K562 (cell line): ENCODE measurements around the gene TPR. TPM values are rescaled to one million over a fixed set of nuclear protein-coding genes. Genes with fewer than 3 reads are reported as not detected.

Source experiments
- ELF1 ChIP-seq: fragments of 200-800 bp; sonication (Bioruptor generic); IDR thresholded peaks from 2 replicates; pipeline ENCODE4 v1.6.1; 2016; ENCODE audit warnings: missing genetic modification characterization, missing compliant biosample characterization
- JUN ChIP-seq, 2 experiments: sonication (generic) in 1 of 2; formaldehyde crosslinking in 1 of 2; IDR thresholded peaks; 2 replicates each; pipeline versions ENCODE4 v1.6.1 to v1.8.0; 2012 to 2022; ENCODE audit warnings: borderline replicate concordance in 2 of 2, mild to moderate bottlenecking in 2 of 2, improper control_type of control experiment in 1 of 2, low read depth in 1 of 2, low read length in 1 of 2, missing genetic modification reagents in 1 of 2
- JUNB ChIP-seq: fragments of 450-650 bp; formaldehyde crosslinking; conservative IDR thresholded peaks from 2 replicates; pipeline ENCODE4 v1.4.0; 2020; ENCODE audit warnings: mild to moderate bottlenecking
- LARP7 ChIP-seq: fragments of 450-650 bp; IDR thresholded peaks from 2 replicates; pipeline ENCODE4 v1.6.1; 2016
- MYBL2 ChIP-seq, 2 experiments: fragments of 450-650 bp in 1 of 2; sonication (generic) in 1 of 2; formaldehyde crosslinking in 1 of 2; IDR thresholded peaks; 2 replicates each; pipeline versions ENCODE4 v1.6.1 to v1.8.1; 2017 to 2022; ENCODE audit warnings: borderline replicate concordance in 1 of 2, inconsistent platforms in 1 of 2, low read depth in 1 of 2, mild to moderate bottlenecking in 1 of 2, missing genetic modification reagents in 1 of 2, moderate library complexity in 1 of 2
- PHF21A ChIP-seq: fragments of 450-650 bp; IDR thresholded peaks from 2 replicates; pipeline ENCODE4 v1.6.1; 2017; ENCODE audit warnings: low read depth, borderline replicate concordance
- PHF8 ChIP-seq: fragments of 200-600 bp; sonication (generic); IDR thresholded peaks from 2 replicates; pipeline ENCODE4 v1.6.1; 2012; ENCODE audit warnings: mixed run types, mild to moderate bottlenecking, inconsistent platforms, low read length, moderate library complexity, borderline replicate concordance
- RBM14 ChIP-seq: fragments of 200-400 bp; formaldehyde crosslinking; IDR thresholded peaks from 2 replicates; pipeline ENCODE4 v1.6.1; 2018; ENCODE audit warnings: low read depth, mild to moderate bottlenecking, low read length, moderate library complexity, borderline replicate concordance; ENCODE audit not compliant: insufficient read depth
- SIX5 ChIP-seq, 2 experiments: IDR thresholded peaks; 2 replicates each; pipeline ENCODE4 v1.6.1; 2011; ENCODE audit warnings: low read length in 2 of 2, borderline replicate concordance in 1 of 2, low read depth in 1 of 2, mild to moderate bottlenecking in 1 of 2, moderate library complexity in 1 of 2; ENCODE audit not compliant: insufficient read depth in 1 of 2
- XRCC5 ChIP-seq: fragments of 200-400 bp; formaldehyde crosslinking; IDR thresholded peaks from 2 replicates; pipeline ENCODE4 v1.6.1; 2017; ENCODE audit warnings: low read depth, mild to moderate bottlenecking, low read length
- ZNF165 ChIP-seq: fragments of 250-450 bp; sonication (Bioruptor Pico); IDR thresholded peaks from 2 replicates; pipeline ENCODE4 v1.4.0; 2020; ENCODE audit warnings: borderline replicate concordance
- ZNF75A ChIP-seq: fragments of 450-650 bp; formaldehyde crosslinking; IDR thresholded peaks from 2 replicates; pipeline ENCODE4 v1.4.0; 2020; ENCODE audit warnings: mild to moderate bottlenecking
- polyA plus RNA-seq, 8 experiments: library from polyadenylated mRNA; depleted of rRNA in 4 of 8; stranded (reverse) in 5 of 8; unstranded in 3 of 8; fragments of >200 nt; fragmentation: Nextera tagmentation in 2 of 8; fragmentation: Illumina TruSeq in 1 of 8; extraction: Ambion mirVana in 2 of 8; extraction: Trizol in 1 of 8; gene quantifications; 2 replicates each; pipeline versions ENCODE4 v1.2.1 to v1.2.3, GENCODE V29; 2011 to 2014; ENCODE audit warnings: inconsistent platforms in 1 of 8, missing spikeins in 1 of 8
- total RNA-seq, 7 experiments: library from RNA; depleted of rRNA in 6 of 7; stranded (reverse); fragments of >200 nt in 6 of 7; fragmentation: Illumina TruSeq in 2 of 7; extraction: Trizol in 2 of 7; gene quantifications; 2 replicates each; pipeline versions ENCODE4 v1.2.1 to v1.2.3, GENCODE V29; 2011 to 2021; ENCODE audit warnings: low replicate concordance in 1 of 7
- TF ChIP-seq, protein P1 (sequence below): fragments of 250-450 bp; sonication (Bioruptor Pico); IDR thresholded peaks from 2 replicates; pipeline ENCODE4 v1.4.0; 2020; ENCODE audit warnings: borderline replicate concordance
- TF ChIP-seq, protein P2 (sequence below): IDR thresholded peaks from 2 replicates; pipeline ENCODE4 v1.6.1; 2014; ENCODE audit warnings: antibody characterized with exemption
- TF ChIP-seq, protein P3 (sequence below): sonication (generic); formaldehyde crosslinking; IDR thresholded peaks from 2 replicates; pipeline ENCODE4 v1.8.0; 2022; ENCODE audit warnings: mild to moderate bottlenecking, missing genetic modification reagents
- TF ChIP-seq, protein P4 (sequence below): fragments of 450-650 bp; IDR thresholded peaks from 2 replicates; pipeline ENCODE4 v1.7.1; 2018; ENCODE audit warnings: mild to moderate bottlenecking, low read depth; ENCODE audit not compliant: partially characterized antibody

Gene TPR
- total and polyA plus RNA-seq, 9 of the 15 experiments (the other 6 are each of a cell fraction or from before 2014, with no cell fraction given), result 48.5 to 167 (median 138) TPM

DNA sequence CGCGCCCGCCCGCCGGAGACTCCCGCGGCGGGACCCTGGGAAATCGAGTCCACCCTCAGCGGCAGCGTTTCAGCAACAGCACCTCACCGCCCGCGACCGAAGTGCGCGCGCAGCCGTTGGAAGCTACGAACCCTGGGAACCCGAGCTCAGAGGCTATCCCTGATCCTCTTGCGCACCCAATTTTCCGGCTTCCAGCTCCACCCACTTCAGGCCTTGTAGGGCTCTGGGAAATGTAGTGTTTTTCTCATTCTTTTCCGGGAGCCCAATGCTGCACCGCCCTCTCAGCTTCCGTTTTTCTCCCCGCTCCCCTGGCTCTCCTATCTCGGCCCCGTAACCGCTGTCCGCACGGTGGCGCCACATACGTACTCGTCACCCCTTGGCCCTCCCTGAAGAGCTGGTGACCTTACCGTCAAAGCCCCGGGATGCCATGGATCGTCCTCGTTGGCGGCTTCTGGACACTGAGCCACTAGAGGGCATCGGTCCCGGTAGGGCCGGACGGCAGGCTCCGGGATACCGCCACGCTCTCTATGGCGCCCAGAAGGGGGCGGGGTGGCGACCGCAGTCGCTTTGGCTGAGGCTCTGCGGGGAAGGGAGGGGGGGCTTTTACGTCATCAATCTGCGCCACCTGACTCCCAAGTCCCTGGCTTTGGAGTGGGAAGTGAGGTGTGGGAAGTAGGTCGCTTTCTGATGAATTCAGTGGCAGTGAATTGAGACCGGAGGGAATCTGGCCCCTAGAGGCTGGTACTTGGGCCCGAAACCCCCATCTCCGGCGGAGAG is at the start of gene TPR, which contains the start of gene ODR4 (continued):
- TF ChIP-seq ELF1 (tag) (peak; percentile 99), PHF8 (peak; percentile 98), PHF21A (peak; percentile 98), MYBL2 (IDR thresholded peaks at IDR 0.05; ENCODE audit: low read depth) (no peak; the same call in 1 of the 2 replicates), MYBL2 (CRISPR knock-in tag; IDR thresholded peaks at IDR 0.05; ENCODE audit: borderline replicate concordance) (no peak), LARP7 (no peak), ZNF165 (no peak), JUN (IDR thresholded peaks at IDR 0.05; ENCODE audit: borderline replicate concordance, low read depth, low read length) (0 out of 2 replicates have a peak, but pooled peaks have one; percentile 19), JUN (CRISPR knock-in tag; IDR thresholded peaks at IDR 0.05; ENCODE audit: borderline replicate concordance) (0 out of 2 replicates have a peak, but pooled peaks have one; percentile 11), SIX5 (IDR thresholded peaks at IDR 0.05; ENCODE audit: borderline replicate concordance in 1 of 2, insufficient read depth in 1 of 2, low read depth in 1 of 2, low read length in 2 of 2) (peak; percentile 68 to 81), ZNF75A (no peak; the same call in 1 of the 2 replicates), XRCC5 (peak; percentile 97), RBM14 (no peak), JUNB (CRISPR knock-in tag) (no peak)
- TF ChIP-seq, protein P1, sequence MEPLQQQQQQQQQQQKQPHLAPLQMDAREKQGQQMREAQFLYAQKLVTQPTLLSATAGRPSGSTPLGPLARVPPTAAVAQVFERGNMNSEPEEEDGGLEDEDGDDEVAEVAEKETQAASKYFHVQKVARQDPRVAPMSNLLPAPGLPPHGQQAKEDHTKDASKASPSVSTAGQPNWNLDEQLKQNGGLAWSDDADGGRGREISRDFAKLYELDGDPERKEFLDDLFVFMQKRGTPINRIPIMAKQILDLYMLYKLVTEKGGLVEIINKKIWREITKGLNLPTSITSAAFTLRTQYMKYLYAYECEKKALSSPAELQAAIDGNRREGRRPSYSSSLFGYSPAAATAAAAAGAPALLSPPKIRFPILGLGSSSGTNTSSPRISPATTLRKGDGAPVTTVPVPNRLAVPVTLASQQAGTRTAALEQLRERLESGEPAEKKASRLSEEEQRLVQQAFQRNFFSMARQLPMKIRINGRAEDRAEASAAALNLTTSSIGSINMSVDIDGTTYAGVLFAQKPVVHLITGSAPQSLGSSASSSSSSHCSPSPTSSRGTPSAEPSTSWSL (CRISPR knock-in tag), result no peak; the same call in 1 of the 2 replicates
- TF ChIP-seq, protein P2, sequence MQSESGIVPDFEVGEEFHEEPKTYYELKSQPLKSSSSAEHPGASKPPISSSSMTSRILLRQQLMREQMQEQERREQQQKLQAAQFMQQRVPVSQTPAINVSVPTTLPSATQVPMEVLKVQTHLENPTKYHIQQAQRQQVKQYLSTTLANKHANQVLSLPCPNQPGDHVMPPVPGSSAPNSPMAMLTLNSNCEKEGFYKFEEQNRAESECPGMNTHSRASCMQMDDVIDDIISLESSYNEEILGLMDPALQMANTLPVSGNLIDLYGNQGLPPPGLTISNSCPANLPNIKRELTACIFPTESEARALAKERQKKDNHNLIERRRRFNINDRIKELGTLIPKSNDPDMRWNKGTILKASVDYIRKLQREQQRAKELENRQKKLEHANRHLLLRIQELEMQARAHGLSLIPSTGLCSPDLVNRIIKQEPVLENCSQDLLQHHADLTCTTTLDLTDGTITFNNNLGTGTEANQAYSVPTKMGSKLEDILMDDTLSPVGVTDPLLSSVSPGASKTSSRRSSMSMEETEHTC, result peak; percentile 9
- TF ChIP-seq, protein P3, sequence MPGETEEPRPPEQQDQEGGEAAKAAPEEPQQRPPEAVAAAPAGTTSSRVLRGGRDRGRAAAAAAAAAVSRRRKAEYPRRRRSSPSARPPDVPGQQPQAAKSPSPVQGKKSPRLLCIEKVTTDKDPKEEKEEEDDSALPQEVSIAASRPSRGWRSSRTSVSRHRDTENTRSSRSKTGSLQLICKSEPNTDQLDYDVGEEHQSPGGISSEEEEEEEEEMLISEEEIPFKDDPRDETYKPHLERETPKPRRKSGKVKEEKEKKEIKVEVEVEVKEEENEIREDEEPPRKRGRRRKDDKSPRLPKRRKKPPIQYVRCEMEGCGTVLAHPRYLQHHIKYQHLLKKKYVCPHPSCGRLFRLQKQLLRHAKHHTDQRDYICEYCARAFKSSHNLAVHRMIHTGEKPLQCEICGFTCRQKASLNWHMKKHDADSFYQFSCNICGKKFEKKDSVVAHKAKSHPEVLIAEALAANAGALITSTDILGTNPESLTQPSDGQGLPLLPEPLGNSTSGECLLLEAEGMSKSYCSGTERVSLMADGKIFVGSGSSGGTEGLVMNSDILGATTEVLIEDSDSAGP (CRISPR knock-in tag), result no peak
- TF ChIP-seq, protein P4, sequence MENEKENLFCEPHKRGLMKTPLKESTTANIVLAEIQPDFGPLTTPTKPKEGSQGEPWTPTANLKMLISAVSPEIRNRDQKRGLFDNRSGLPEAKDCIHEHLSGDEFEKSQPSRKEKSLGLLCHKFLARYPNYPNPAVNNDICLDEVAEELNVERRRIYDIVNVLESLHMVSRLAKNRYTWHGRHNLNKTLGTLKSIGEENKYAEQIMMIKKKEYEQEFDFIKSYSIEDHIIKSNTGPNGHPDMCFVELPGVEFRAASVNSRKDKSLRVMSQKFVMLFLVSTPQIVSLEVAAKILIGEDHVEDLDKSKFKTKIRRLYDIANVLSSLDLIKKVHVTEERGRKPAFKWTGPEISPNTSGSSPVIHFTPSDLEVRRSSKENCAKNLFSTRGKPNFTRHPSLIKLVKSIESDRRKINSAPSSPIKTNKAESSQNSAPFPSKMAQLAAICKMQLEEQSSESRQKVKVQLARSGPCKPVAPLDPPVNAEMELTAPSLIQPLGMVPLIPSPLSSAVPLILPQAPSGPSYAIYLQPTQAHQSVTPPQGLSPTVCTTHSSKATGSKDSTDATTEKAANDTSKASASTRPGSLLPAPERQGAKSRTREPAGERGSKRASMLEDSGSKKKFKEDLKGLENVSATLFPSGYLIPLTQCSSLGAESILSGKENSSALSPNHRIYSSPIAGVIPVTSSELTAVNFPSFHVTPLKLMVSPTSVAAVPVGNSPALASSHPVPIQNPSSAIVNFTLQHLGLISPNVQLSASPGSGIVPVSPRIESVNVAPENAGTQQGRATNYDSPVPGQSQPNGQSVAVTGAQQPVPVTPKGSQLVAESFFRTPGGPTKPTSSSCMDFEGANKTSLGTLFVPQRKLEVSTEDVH, result peak; percentile 95
